ENCODE results near the gene CD37.
"Not testable (repeated sequence)": the region's sequence is repeated elsewhere in the genome, so short reads cannot be mapped to it uniquely, and the experiment has no call there.

CD37 gene

GRCh38 chr19:49368711-49369358 lies 33.6 kb downstream of the CD37 start:
- H3K27me3 ChIP-seq (replicated peaks; ENCODE audit: control insufficient read depth, insufficient read depth, low read length), result peaks cover 3% of the 10 kb centered on the region
- H3K36me3 ChIP-seq (ENCODE audit: control insufficient read depth, insufficient read depth, low read length, severe bottlenecking), result no peaks in the 10 kb centered on the region
- no peaks in the 10 kb centered on the region for H3K4me1 ChIP-seq (ENCODE audit: control insufficient read depth, insufficient read depth, low read length)
- H3K9ac ChIP-seq (ENCODE audit: low read length), result no peak overlapping the region
- H3K4me3 ChIP-seq (ENCODE audit: low read length), result no peak overlapping the region
- peaks cover 26% of the 10 kb centered on the region for H3K9me3 ChIP-seq (ENCODE audit: control insufficient read depth, low read length)
- no peak for DNase-seq (ENCODE audit: low read depth)

DNA sequence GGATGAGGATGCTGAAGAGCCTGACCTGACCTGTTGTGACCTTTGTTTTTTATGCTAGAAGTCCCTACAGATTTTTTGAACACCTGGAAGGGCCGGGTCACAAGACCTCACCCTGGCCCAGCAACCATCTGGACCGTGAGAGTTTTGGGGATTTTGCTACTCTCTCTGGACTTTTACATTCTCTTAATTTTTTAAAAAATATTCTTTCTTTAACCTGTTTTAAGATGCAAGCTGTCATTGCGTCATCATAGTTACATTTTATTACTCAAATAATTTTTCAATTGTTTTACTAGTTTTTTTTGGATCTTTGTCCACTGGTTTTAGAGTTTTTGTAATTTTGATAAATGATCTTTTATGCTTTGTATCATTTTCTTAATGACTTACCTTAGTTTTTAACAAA lies 36.0 kb downstream of the CD37 start:
- Histone ChIP-seq H3K9me3 (ENCODE audit: control insufficient read depth, low read length) (peaks cover 26% of the 10 kb centered on the region), H3K9ac (ENCODE audit: low read length) (no peak overlapping the region), H3K4me1 (ENCODE audit: control insufficient read depth, insufficient read depth, low read length) (no peaks in the 10 kb centered on the region), H3K4me3 (ENCODE audit: low read length) (no peak overlapping the region), H3K36me3 (ENCODE audit: control insufficient read depth, insufficient read depth, low read length, severe bottlenecking) (no peaks in the 10 kb centered on the region), H3K27me3 (replicated peaks; ENCODE audit: control insufficient read depth, insufficient read depth, low read length) (peaks cover 24% of the 10 kb centered on the region)
- no peak for DNase-seq (ENCODE audit: low read depth)

GRCh38 chr19:49373174-49373573 lies 38.0 kb downstream of the CD37 start:
- H3K4me1 ChIP-seq (ENCODE audit: control insufficient read depth, insufficient read depth, low read length); H3K4me3 ChIP-seq (ENCODE audit: low read length); H3K9ac ChIP-seq (ENCODE audit: low read length); DNase-seq (ENCODE audit: low read depth); H3K36me3 ChIP-seq (ENCODE audit: control insufficient read depth, insufficient read depth, low read length, severe bottlenecking): not testable (repeated sequence)
- H3K27me3 ChIP-seq (replicated peaks; ENCODE audit: control insufficient read depth, insufficient read depth, low read length), result peaks cover 27% of the 10 kb centered on the region
- peaks cover 26% of the 10 kb centered on the region for H3K9me3 ChIP-seq (ENCODE audit: control insufficient read depth, low read length)

- H3K9me3 ChIP-seq (ENCODE audit: control insufficient read depth, low read length), result peaks cover 12% of the 10 kb centered on the region
- no peak for DNase-seq (ENCODE audit: low read depth)
Observed at GRCh38 chr19:49374665-49375434, 39.6 kb downstream of the CD37 start.

GRCh38 chr19:49378512-49378911 lies 43.3 kb downstream of the CD37 start:
- Histone ChIP-seq H3K36me3 (ENCODE audit: control insufficient read depth, insufficient read depth, low read length, severe bottlenecking) (no peaks in the 10 kb centered on the region), H3K4me1 (ENCODE audit: control insufficient read depth, insufficient read depth, low read length) (no peaks in the 10 kb centered on the region), H3K27me3 (replicated peaks; ENCODE audit: control insufficient read depth, insufficient read depth, low read length) (peaks cover 27% of the 10 kb centered on the region), H3K4me3 (ENCODE audit: low read length) (no peak overlapping the region), H3K9me3 (ENCODE audit: control insufficient read depth, low read length) (peaks cover 17% of the 10 kb centered on the region), H3K9ac (ENCODE audit: low read length) (no peak overlapping the region)
- DNase-seq (ENCODE audit: low read depth), result no peak

More at GRCh38 chr19:49374665-49375434, 39.6 kb downstream of the CD37 start:
- peaks cover 27% of the 10 kb centered on the region for H3K27me3 ChIP-seq (replicated peaks; ENCODE audit: control insufficient read depth, insufficient read depth, low read length)
- H3K9ac ChIP-seq (ENCODE audit: low read length), result no peak overlapping the region
- H3K4me3 ChIP-seq (ENCODE audit: low read length), result no peak overlapping the region
- H3K4me1 ChIP-seq (ENCODE audit: control insufficient read depth, insufficient read depth, low read length), result no peaks in the 10 kb centered on the region
- H3K36me3 ChIP-seq (ENCODE audit: control insufficient read depth, insufficient read depth, low read length, severe bottlenecking), result no peaks in the 10 kb centered on the region

- H3K4me1 ChIP-seq (ENCODE audit: control insufficient read depth, insufficient read depth, low read length), result no peaks in the 10 kb centered on the region
- no peaks in the 10 kb centered on the region for H3K36me3 ChIP-seq (ENCODE audit: control insufficient read depth, insufficient read depth, low read length, severe bottlenecking)
- H3K4me3 ChIP-seq (ENCODE audit: low read length), result no peak overlapping the region
- H3K9me3 ChIP-seq (ENCODE audit: control insufficient read depth, low read length), result peaks cover 22% of the 10 kb centered on the region
- no peak for DNase-seq (ENCODE audit: low read depth)
- H3K27me3 ChIP-seq (replicated peaks; ENCODE audit: control insufficient read depth, insufficient read depth, low read length), result peaks cover 12% of the 10 kb centered on the region
- no peak overlapping the region for H3K9ac ChIP-seq (ENCODE audit: low read length)
Observed at GRCh38 chr19:49380391-49380790, 45.2 kb downstream of the CD37 start.

GRCh38 chr19:49382639-49383038 lies 47.4 kb downstream of the CD37 start:
- Histone ChIP-seq H3K36me3 (ENCODE audit: control insufficient read depth, insufficient read depth, low read length, severe bottlenecking) (no peaks in the 10 kb centered on the region), H3K4me3 (ENCODE audit: low read length) (no peak overlapping the region), H3K9me3 (ENCODE audit: control insufficient read depth, low read length) (peaks cover 22% of the 10 kb centered on the region), H3K4me1 (ENCODE audit: control insufficient read depth, insufficient read depth, low read length) (no peaks in the 10 kb centered on the region), H3K27me3 (replicated peaks; ENCODE audit: control insufficient read depth, insufficient read depth, low read length) (no peaks in the 10 kb centered on the region), H3K9ac (ENCODE audit: low read length) (no peak overlapping the region)
- DNase-seq (ENCODE audit: low read depth), result no peak

DNA sequence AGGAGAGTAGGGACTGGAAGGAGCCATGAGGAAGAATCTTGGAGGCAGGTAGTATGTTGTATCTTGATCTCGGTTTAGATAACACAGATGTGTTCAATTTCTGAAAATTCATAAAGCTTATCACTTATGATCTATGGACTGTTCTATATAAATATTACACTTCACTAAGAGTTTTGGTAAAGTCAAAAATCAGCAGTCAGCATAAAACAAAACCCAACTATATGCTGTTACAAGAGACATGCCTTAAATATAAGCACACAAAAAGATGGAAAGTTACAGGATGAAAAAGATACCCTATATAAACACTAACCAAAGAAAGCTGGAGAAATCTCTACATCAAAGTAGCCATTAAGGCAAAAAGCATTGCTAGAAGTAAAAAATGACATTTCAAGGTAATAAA lies 48.4 kb downstream of the CD37 start:
- no peak overlapping the region for H3K9ac ChIP-seq (ENCODE audit: low read length)
- no peaks in the 10 kb centered on the region for H3K36me3 ChIP-seq (ENCODE audit: control insufficient read depth, insufficient read depth, low read length, severe bottlenecking)
- peaks cover 22% of the 10 kb centered on the region for H3K9me3 ChIP-seq (ENCODE audit: control insufficient read depth, low read length)
- H3K4me3 ChIP-seq (ENCODE audit: low read length), result no peak overlapping the region
- no peaks in the 10 kb centered on the region for H3K27me3 ChIP-seq (replicated peaks; ENCODE audit: control insufficient read depth, insufficient read depth, low read length)
- H3K4me1 ChIP-seq (ENCODE audit: control insufficient read depth, insufficient read depth, low read length), result no peaks in the 10 kb centered on the region
- DNase-seq (ENCODE audit: low read depth), result no peak

GRCh38 chr19:49387936-49388372 lies 52.7 kb downstream of the CD37 start, which contains the start of gene KASH5:
TSS of gene KASH5 (plus strand) at chr19:49388249. CDS start at chr19:49390884, 2,635 bp downstream.
- Histone ChIP-seq H3K9ac (ENCODE audit: low read length) (no peak within 1 kb of the TSS), H3K4me1 (ENCODE audit: control insufficient read depth, insufficient read depth, low read length) (no peaks in the 10 kb centered on the region), H3K9me3 (ENCODE audit: control insufficient read depth, low read length) (peaks cover 9% of the 10 kb centered on the region), H3K36me3 (ENCODE audit: control insufficient read depth, insufficient read depth, low read length, severe bottlenecking) (no peaks in the 10 kb centered on the region), H3K4me3 (ENCODE audit: low read length) (no peak within 1 kb of the TSS), H3K27me3 (replicated peaks; ENCODE audit: control insufficient read depth, insufficient read depth, low read length) (peaks cover 22% of the 10 kb centered on the region)
- no peak for DNase-seq (ENCODE audit: low read depth)

GRCh38 chr19:49389406-49389805 lies 54.2 kb downstream of the CD37 start:
- no peaks in the 10 kb centered on the region for H3K4me1 ChIP-seq (ENCODE audit: control insufficient read depth, insufficient read depth, low read length)
- H3K9me3 ChIP-seq (ENCODE audit: control insufficient read depth, low read length), result no peaks in the 10 kb centered on the region

More at GRCh38 chr19:49389406-49389805, 54.2 kb downstream of the CD37 start:
- Histone ChIP-seq H3K9ac (ENCODE audit: low read length) (no peak overlapping the region), H3K27me3 (replicated peaks; ENCODE audit: control insufficient read depth, insufficient read depth, low read length) (peaks cover 35% of the 10 kb centered on the region), H3K36me3 (ENCODE audit: control insufficient read depth, insufficient read depth, low read length, severe bottlenecking) (no peaks in the 10 kb centered on the region), H3K4me3 (ENCODE audit: low read length) (no peak overlapping the region)
- no peak for DNase-seq (ENCODE audit: low read depth)
